Bronchial epithelial cell (primary cell): ENCODE data around the gene C14orf119. TPM values are rescaled to one million over a fixed set of nuclear protein-coding genes. Genes with fewer than 3 reads are reported as not detected.
A peak's percentile ranks its signal among the peaks of the same experiment; 100 is the strongest.

Source experiments
- DNase-seq: peaks from one replicate; pipeline ENCODE4 v3.0.0-alpha.2; 2010; ENCODE audit warnings: low read depth
- FAIRE-seq: peaks from 2 replicates; lab custom pipeline; 2011; peaks lifted over from hg19 to GRCh38; lab: Jason Lieb, UNC
- H3K27me3 ChIP-seq: 2 replicates; pipeline ENCODE4 v1.5.1; 2011; ENCODE audit warnings: low read length; ENCODE audit not compliant: control insufficient read depth, insufficient read depth
- H3K36me3 ChIP-seq: 2 replicates; pipeline ENCODE4 v1.5.1; 2011; ENCODE audit warnings: low read length; ENCODE audit not compliant: control insufficient read depth, insufficient read depth
- H3K4me3 ChIP-seq: 2 replicates; pipeline ENCODE4 v1.5.1; 2011; ENCODE audit warnings: mild to moderate bottlenecking, low read depth, low read length, control low read depth
- CTCF ChIP-seq: IDR thresholded peaks from 2 replicates; pipeline ENCODE4 v1.5.1; 2011; ENCODE audit warnings: mild to moderate bottlenecking, moderate library complexity, low read length, control low read depth, inconsistent platforms; ENCODE audit not compliant: insufficient read depth, severe bottlenecking
- total RNA-seq: library from RNA; depleted of rRNA; stranded (reverse); fragments of >200 nt; gene quantifications from 2 replicates; pipeline ENCODE4 v1.2.1, GENCODE V29; 2014

C14orf119 gene
- total RNA-seq, 1 donor from 2014 or later: 51.9 TPM

DNA sequence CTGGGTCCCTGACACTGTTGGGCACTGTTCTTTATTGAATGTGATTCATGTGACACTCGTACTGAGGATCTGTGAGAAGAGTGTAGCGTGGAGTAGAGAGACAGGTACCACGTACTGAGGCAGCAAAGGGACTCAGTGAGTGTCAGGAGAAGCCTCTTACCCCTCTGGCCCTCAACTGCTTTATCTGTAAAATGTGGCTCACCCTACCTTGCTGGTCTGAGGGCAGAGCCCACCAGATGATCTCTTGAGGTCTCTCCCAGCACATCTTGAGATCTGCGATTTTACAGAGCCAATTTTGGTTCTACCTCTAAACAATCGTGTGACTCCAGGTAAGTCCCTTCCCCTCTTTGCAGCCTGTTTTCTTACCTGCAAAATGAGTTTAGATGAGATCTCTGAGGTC lies 20.6 kb downstream of the C14orf119 start:
- FAIRE-seq (no peak), DNase-seq (no peak)
- H3K36me3 ChIP-seq: no peaks in the 10 kb centered on the region
- H3K27me3 ChIP-seq: no peaks in the 10 kb centered on the region
- H3K4me3 ChIP-seq: no peak overlapping the region
- no peak for TF ChIP-seq CTCF

DNA sequence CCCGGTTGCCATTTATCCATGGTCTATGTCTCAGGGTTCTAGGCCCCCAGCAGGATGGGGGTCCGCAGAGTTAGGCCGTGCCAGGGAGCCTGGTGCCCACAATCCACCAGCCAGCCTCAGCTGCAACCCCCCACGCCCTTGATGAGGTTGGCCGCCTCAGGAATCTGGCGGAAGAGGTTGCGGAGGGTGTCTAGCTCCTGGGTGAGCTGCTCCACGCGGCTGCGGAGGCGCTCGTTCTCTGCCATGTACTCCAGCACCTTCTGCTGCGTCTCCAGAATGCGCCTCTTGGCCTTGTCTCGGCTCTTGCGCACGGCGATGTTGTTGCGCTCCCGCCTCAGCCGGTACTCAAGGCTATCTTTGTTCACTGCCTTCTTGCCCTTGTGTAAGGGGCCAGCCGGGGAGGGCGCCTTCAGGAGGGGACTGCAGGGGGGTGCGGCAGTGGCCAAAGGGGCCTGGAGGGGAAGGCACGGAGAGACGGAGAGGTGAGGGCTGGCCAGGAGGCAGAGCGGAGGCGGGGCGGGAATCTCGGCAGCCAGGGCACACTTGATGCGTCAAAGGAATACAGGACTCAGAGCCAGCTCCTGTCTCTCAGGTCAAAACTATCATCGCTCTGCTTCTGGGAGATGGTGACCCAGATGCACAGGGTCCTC lies 22.2 kb downstream of the C14orf119 start:
- DNase-seq: no peak
- no peaks in the 10 kb centered on the region for H3K27me3 ChIP-seq
- no peaks in the 10 kb centered on the region for H3K36me3 ChIP-seq
- no peak overlapping the region for H3K4me3 ChIP-seq
- TF ChIP-seq CTCF: no peak
- no peak for FAIRE-seq

DNA sequence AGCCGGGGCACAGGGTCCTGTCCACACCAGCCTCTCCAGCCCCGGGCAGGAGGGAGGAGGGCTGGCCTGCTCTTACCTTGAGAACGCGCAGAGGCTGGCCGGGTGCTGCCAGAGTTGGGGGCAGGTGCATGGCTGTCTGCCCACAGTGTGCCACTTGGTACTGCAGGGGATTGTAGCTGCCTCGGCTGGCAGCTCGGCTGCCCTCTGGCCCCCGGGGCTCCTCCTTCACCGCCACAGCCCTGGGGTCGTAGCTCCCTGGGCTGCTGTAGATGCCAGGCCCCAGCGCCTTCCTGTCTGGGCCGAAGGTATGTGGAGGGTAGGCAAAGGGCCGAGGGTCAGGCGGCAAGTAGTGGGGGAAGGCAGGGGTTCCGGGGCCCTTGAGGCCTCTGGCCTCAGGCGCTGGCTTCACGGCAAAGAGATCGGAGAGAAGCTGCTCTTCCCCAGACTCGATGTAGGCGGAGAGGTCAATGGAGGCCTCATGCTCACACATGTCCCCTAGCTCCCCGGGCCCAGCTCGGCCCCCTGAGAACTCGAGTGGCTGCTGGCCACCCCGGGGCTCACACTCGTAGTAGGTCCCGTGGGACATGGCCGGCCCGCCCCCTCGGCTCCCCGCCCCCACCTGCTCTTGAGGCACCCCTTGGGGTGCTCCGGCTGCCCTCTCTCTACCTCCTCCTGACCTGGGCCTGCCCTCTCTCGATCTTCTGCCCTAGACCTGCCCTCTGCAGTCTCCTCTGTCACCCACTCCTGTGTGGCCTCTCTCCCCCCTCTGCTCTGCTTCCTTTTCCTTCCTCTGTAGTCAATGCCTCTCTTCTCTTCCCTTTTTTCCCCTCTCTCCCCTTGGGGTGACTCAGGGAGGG lies 23.4 kb downstream of the C14orf119 start, which contains the start of gene CEBPE:
TSS of gene CEBPE (minus strand) at position 750 of the 857 bp plus-strand sequence. CDS start at position 586, 164 bp downstream.
- no peak for TF ChIP-seq CTCF
- no peak within 1 kb of the TSS for H3K4me3 ChIP-seq
- H3K36me3 ChIP-seq: no peaks in the 10 kb centered on the region
- no peak for FAIRE-seq
- no peak for DNase-seq
- no peaks in the 10 kb centered on the region for H3K27me3 ChIP-seq

GRCh38 chr14:23119363-23120327 lies 24.3 kb downstream of the C14orf119 start:
- H3K27me3 ChIP-seq: no peaks in the 10 kb centered on the region
- no peak for TF ChIP-seq CTCF

DNA sequence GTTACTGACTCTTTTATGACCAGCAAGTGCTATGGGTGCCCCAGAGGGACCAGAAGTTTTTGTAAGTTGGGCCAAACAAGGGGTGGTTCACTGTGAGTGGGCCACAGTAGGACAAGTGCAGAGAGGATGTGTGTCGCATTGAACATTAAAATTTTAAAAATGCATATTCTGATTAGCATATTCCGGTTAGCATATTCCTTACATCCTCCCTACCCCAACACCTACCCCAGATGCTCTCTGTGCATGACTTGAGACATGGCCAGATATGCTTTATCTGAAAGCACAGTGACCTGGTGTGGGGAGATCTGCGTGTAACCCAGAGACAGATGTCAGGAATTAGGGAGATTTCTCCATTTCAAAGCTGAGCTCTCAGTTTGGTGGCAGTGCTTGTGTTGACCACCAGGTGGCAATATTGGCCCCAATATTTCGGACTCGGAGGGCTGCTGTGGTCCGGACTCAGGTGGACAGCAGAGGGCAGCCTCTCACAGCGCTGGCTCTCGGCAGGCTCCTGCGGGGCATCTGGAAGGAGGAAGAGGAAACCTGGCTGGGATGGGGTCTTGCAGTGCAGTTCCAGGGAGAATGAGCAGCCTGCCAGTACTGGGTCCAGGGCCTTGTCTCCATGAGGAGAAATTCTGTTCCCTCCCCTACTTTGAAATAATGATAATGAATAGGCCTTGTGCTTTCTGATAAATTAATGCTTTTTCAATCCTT lies 25.4 kb downstream of the C14orf119 start:
- peak; percentile 99 for TF ChIP-seq CTCF
- Histone ChIP-seq H3K36me3 (no peaks in the 10 kb centered on the region), H3K27me3 (no peaks in the 10 kb centered on the region), H3K4me3 (no peak overlapping the region)
- no peak for FAIRE-seq
- DNase-seq: peak; percentile 71

More at GRCh38 chr14:23119363-23120327, 24.3 kb downstream of the C14orf119 start:
- no peak for DNase-seq
- Histone ChIP-seq H3K4me3 (no peak overlapping the region), H3K36me3 (no peaks in the 10 kb centered on the region)
- no peak for FAIRE-seq
